ENCODE measurements around the gene ARHGEF3.
"Not testable (repeated sequence)": the region's sequence is repeated elsewhere in the genome, so short reads cannot be mapped to it uniquely, and the experiment has no call there.

ARHGEF3 gene

DNA sequence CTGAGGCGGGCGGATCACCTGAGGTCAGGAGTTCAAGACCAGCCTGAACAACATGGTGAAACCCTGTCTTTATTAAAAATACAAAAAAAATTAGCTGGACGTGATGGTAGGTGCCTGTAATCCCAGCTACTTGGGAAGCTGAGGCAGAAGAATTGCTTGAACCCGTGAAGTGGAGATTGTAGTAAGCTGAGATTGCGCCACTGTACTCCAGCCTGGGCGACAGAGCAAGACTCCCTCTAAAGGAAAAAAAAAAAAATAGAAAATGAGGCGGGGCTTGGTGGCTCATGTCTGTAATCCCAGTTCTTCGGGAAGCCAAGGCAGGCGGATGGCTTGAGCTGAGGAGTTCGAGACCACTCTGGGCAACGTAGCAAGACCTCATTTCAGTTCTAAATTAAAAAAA lies 43.7 kb downstream of the ARHGEF3 start:
- not testable (repeated sequence) for H2BK5ac ChIP-seq (ENCODE audit: low read length); H3K79me1 ChIP-seq (ENCODE audit: low read length); H3K4me3 ChIP-seq (ENCODE audit: low read length); H4K5ac ChIP-seq (ENCODE audit: low read length); H2AK5ac ChIP-seq (ENCODE audit: low read length); H3K23ac ChIP-seq (ENCODE audit: low read length); H3K4ac ChIP-seq (ENCODE audit: low read depth, low read length); H3K9ac ChIP-seq (ENCODE audit: low read length); H3K56ac ChIP-seq (ENCODE audit: low read length); H3K4me2 ChIP-seq (ENCODE audit: low read length); H3K27ac ChIP-seq (ENCODE audit: low read depth, low read length); H3K27me3 ChIP-seq (ENCODE audit: insufficient read depth, low read length, poor library complexity); H2BK15ac ChIP-seq (replicated peaks; ENCODE audit: low read depth); H2BK120ac ChIP-seq (ENCODE audit: low read depth, low read length); H3K4me1 ChIP-seq (ENCODE audit: control insufficient read depth, low read depth, low read length); H4K8ac ChIP-seq (ENCODE audit: low read depth, low read length); H3K79me2 ChIP-seq (ENCODE audit: control insufficient read depth, insufficient read depth, low read length); H3K18ac ChIP-seq (ENCODE audit: low read length); DNase-seq; H3K36me3 ChIP-seq (ENCODE audit: control insufficient read depth, insufficient read depth, low read length)
- WGBS (ENCODE audit: extremely low coverage, insufficient coverage, low lambda C conversion rate): no CpG with 5 or more reads among the region's 11 CpGs

DNA sequence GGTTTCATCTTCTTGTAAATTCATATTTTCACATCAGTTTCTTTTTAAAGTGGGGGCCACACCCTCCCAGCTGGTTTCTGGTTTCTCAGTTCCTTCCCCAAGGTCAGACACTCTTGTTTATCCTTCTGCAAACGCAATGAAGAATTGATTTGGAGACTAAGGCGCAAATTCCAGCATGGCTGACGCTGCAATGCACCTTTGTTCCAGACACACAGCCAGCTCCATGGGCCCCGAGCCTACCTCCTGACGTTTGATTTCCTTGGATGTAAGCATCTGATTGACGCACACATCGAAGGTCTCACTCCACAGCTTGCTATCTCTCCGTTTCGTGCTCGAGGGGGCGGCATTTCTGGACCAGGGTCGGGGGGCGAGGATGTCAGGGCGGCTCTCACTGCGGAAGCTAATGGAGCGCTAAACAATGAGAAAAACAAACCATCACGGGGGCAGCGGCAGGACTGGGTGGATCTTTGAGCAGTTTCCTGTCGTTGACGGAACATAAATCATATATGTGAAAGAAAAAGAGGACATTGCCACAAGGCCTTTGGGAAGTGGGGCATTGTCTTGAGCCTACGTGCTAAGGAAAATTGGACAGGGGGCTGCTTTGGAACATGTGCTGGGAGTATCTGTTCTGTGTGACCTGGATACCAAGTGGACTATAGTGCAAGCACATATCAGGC lies 46.9 kb downstream of the ARHGEF3 start:
- Histone ChIP-seq H3K9ac (ENCODE audit: low read length) (no peak overlapping the region), H3K18ac (ENCODE audit: low read length) (no peak overlapping the region), H2AK5ac (ENCODE audit: low read length) (no peak overlapping the region), H3K4me1 (ENCODE audit: control insufficient read depth, low read depth, low read length) (no peaks in the 10 kb centered on the region), H3K23ac (ENCODE audit: low read length) (no peak overlapping the region), H3K27ac (ENCODE audit: low read depth, low read length) (no peak overlapping the region), H3K36me3 (ENCODE audit: control insufficient read depth, insufficient read depth, low read length) (no peaks in the 10 kb centered on the region), H3K79me2 (ENCODE audit: control insufficient read depth, insufficient read depth, low read length) (no peaks in the 10 kb centered on the region), H3K4me3 (ENCODE audit: low read length) (no peak overlapping the region), H4K8ac (ENCODE audit: low read depth, low read length) (no peak overlapping the region), H4K5ac (ENCODE audit: low read length) (no peak overlapping the region), H2BK15ac (replicated peaks; ENCODE audit: low read depth) (no peak overlapping the region), H3K56ac (ENCODE audit: low read length) (no peak overlapping the region), H3K4me2 (ENCODE audit: low read length) (no peak overlapping the region), H2BK120ac (ENCODE audit: low read depth, low read length) (no peak overlapping the region), H3K27me3 (ENCODE audit: insufficient read depth, low read length, poor library complexity) (no peaks in the 10 kb centered on the region), H3K79me1 (ENCODE audit: low read length) (no peaks in the 10 kb centered on the region), H3K4ac (ENCODE audit: low read depth, low read length) (no peak overlapping the region), H2BK5ac (ENCODE audit: low read length) (no peak overlapping the region)
- no CpG with 5 or more reads among the region's 21 CpGs for WGBS (ENCODE audit: extremely low coverage, insufficient coverage, low lambda C conversion rate)
- no peak for DNase-seq

DNA sequence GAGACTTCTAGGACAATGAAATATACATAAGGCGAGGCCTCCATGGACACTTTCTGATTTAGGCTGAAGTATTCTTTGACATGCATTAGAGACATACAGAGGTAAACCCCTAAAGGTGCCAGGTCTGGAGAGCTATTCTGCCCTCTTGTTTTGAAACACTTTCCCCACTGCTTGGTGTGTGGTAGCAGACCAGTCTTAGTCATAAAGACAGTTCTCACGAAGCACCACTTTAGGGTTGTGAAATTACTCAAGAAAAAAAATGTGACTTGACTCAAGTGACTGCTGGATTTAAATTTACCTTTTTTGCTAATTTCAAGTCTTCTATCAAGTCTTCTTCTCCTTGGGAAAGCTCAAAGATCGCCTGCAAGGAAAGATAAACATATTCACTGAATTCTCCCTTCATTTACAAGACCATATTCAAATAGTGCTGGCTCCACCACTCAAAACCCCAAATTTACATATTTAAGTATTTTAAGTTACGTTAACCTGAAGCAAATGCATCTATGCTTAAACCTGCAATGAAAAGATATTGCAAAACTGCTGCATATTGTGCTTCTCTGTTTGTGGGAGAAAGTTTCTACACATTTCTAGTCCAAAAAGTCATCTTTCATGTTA lies 48.4 kb downstream of the ARHGEF3 start:
- H2BK5ac ChIP-seq (ENCODE audit: low read length): no peak overlapping the region
- H3K4me3 ChIP-seq (ENCODE audit: low read length): no peak overlapping the region
- H3K27ac ChIP-seq (ENCODE audit: low read depth, low read length): no peak overlapping the region
- H3K27me3 ChIP-seq (ENCODE audit: insufficient read depth, low read length, poor library complexity): no peaks in the 10 kb centered on the region
- no peak overlapping the region for H3K18ac ChIP-seq (ENCODE audit: low read length)
- H3K23ac ChIP-seq (ENCODE audit: low read length): no peak overlapping the region
- no peaks in the 10 kb centered on the region for H3K36me3 ChIP-seq (ENCODE audit: control insufficient read depth, insufficient read depth, low read length)
- no peak overlapping the region for H4K8ac ChIP-seq (ENCODE audit: low read depth, low read length)
- no peaks in the 10 kb centered on the region for H3K79me2 ChIP-seq (ENCODE audit: control insufficient read depth, insufficient read depth, low read length)
- no peak overlapping the region for H2BK120ac ChIP-seq (ENCODE audit: low read depth, low read length)
- DNase-seq: no peak
- H2BK15ac ChIP-seq (replicated peaks; ENCODE audit: low read depth): no peak overlapping the region
- no peak overlapping the region for H3K4me2 ChIP-seq (ENCODE audit: low read length)
- no CpG with 5 or more reads among the region's 4 CpGs for WGBS (ENCODE audit: extremely low coverage, insufficient coverage, low lambda C conversion rate)
- no peak overlapping the region for H3K56ac ChIP-seq (ENCODE audit: low read length)
- no peak overlapping the region for H2AK5ac ChIP-seq (ENCODE audit: low read length)
- H3K4me1 ChIP-seq (ENCODE audit: control insufficient read depth, low read depth, low read length): no peaks in the 10 kb centered on the region
- no peaks in the 10 kb centered on the region for H3K79me1 ChIP-seq (ENCODE audit: low read length)
- no peak overlapping the region for H3K9ac ChIP-seq (ENCODE audit: low read length)
- H3K4ac ChIP-seq (ENCODE audit: low read depth, low read length): no peak overlapping the region
- H4K5ac ChIP-seq (ENCODE audit: low read length): no peak overlapping the region

DNA sequence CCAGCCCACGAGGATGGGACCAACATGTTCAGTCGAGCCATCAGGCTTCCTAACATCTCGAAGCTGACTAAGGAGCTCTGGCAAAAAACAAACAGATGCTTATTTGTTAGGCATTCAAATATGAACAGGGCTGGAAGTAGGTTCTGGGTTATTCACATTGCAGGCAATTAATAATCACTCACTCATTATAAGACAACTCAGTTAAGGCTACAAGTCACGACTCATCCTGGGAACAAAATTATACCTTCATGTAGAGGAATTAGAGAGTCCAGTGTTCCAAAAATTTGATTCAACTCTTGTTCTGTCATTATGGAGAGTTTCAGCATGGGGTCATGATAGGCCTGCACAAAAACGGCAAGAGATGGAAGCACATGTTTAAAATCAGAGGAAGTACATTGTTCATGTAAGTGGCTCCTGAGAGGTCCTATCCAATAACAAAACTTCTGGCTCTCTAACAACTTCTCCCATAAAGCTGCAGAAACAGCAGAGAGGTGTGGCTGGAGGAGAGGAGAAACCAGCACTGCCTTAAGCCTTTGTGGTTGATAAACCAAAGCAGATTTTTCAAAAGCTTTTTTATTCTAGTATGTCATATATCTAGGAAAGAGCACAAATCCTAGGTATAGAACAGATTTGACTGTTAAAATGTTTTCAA lies 50.6 kb downstream of the ARHGEF3 start:
- Histone ChIP-seq H3K79me1 (ENCODE audit: low read length) (no peaks in the 10 kb centered on the region), H3K9ac (ENCODE audit: low read length) (no peak overlapping the region), H3K27ac (ENCODE audit: low read depth, low read length) (no peak overlapping the region), H4K8ac (ENCODE audit: low read depth, low read length) (no peak overlapping the region), H3K4ac (ENCODE audit: low read depth, low read length) (no peak overlapping the region), H3K36me3 (ENCODE audit: control insufficient read depth, insufficient read depth, low read length) (no peaks in the 10 kb centered on the region), H3K18ac (ENCODE audit: low read length) (no peak overlapping the region), H3K23ac (ENCODE audit: low read length) (no peak overlapping the region), H2BK5ac (ENCODE audit: low read length) (no peak overlapping the region), H2BK15ac (replicated peaks; ENCODE audit: low read depth) (no peak overlapping the region), H3K4me1 (ENCODE audit: control insufficient read depth, low read depth, low read length) (no peaks in the 10 kb centered on the region), H3K79me2 (ENCODE audit: control insufficient read depth, insufficient read depth, low read length) (no peaks in the 10 kb centered on the region), H3K4me3 (ENCODE audit: low read length) (no peak overlapping the region), H2AK5ac (ENCODE audit: low read length) (no peak overlapping the region), H2BK120ac (ENCODE audit: low read depth, low read length) (no peak overlapping the region), H3K27me3 (ENCODE audit: insufficient read depth, low read length, poor library complexity) (no peaks in the 10 kb centered on the region), H3K56ac (ENCODE audit: low read length) (no peak overlapping the region), H3K4me2 (ENCODE audit: low read length) (no peak overlapping the region), H4K5ac (ENCODE audit: low read length) (no peak overlapping the region)
- no CpG with 5 or more reads among the region's 5 CpGs for WGBS (ENCODE audit: extremely low coverage, insufficient coverage, low lambda C conversion rate)
- no peak for DNase-seq

DNA sequence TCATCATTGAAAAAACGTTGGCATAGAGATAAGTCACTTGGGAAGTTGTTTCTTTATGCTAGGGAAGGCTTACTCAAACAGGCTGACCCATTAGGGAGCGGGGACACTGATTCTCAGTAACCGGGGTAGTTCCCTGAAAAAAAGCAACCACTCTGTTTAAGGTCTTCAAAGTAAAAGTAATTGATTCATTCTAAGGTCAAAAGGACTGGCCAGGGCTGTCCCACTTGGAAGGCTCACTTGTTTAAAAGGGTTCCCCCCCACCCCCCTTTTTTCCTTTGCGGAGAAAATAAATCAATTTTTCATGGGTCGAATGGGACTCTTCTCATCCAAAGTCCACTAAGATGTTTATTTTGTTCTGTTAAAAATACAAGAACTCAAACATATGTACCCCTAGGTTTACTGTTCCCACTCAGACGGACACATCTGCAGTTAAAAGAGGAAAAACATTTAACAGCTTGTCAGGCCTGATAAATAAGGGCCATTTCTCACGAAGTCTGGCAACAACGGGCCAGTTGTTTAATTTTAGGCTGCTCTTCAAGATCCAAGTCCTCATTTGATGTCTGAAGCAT lies 53.0 kb downstream of the ARHGEF3 start:
- Histone ChIP-seq H2BK15ac (replicated peaks; ENCODE audit: low read depth) (no peak overlapping the region), H2AK5ac (ENCODE audit: low read length) (no peak overlapping the region), H3K4me2 (ENCODE audit: low read length) (no peak overlapping the region), H3K9ac (ENCODE audit: low read length) (no peak overlapping the region), H3K4me3 (ENCODE audit: low read length) (no peak overlapping the region), H3K79me2 (ENCODE audit: control insufficient read depth, insufficient read depth, low read length) (no peaks in the 10 kb centered on the region), H2BK120ac (ENCODE audit: low read depth, low read length) (no peak overlapping the region), H3K18ac (ENCODE audit: low read length) (no peak overlapping the region), H3K23ac (ENCODE audit: low read length) (no peak overlapping the region), H3K4ac (ENCODE audit: low read depth, low read length) (no peak overlapping the region), H4K8ac (ENCODE audit: low read depth, low read length) (no peak overlapping the region), H3K27ac (ENCODE audit: low read depth, low read length) (no peak overlapping the region), H3K79me1 (ENCODE audit: low read length) (no peaks in the 10 kb centered on the region), H3K27me3 (ENCODE audit: insufficient read depth, low read length, poor library complexity) (no peaks in the 10 kb centered on the region), H2BK5ac (ENCODE audit: low read length) (no peak overlapping the region), H3K56ac (ENCODE audit: low read length) (no peak overlapping the region), H3K36me3 (ENCODE audit: control insufficient read depth, insufficient read depth, low read length) (no peaks in the 10 kb centered on the region), H3K4me1 (ENCODE audit: control insufficient read depth, low read depth, low read length) (no peaks in the 10 kb centered on the region), H4K5ac (ENCODE audit: low read length) (no peak overlapping the region)
- no CpG with 5 or more reads among the region's 8 CpGs for WGBS (ENCODE audit: extremely low coverage, insufficient coverage, low lambda C conversion rate)
- DNase-seq: no peak

Measured in mesendoderm (in vitro differentiated cells).